Measurements from ENCODE around the gene DIS3L2.
"Not testable (repeated sequence)": the region's sequence is repeated elsewhere in the genome, so short reads cannot be mapped to it uniquely, and the experiment has no call there.

The DIS3L2 gene

GRCh38 chr2:232335206-232335858 lies 373.8 kb downstream of the DIS3L2 start:
- not testable (repeated sequence) for DNase-seq (ENCODE audit: low read depth)

DNA sequence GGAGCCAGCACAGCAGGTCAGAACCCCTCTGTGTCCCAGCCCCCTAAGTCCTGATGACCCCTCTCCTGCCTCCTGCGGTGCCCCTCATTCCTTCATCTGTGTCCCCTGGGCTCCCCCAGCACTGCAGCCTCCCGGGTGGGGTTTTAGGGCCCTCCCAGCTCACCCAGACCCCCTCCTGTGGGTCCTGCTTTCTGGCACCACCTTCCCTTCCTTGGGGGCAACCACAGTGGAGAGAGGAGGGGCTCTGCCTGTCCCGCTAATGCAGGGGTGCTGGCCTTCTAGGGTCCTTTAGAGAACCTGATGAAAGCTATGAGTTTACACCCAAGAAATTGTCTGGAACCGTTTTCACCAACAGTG lies 374.3 kb downstream of the DIS3L2 start:
- no peak for DNase-seq (ENCODE audit: low read depth)

DNA sequence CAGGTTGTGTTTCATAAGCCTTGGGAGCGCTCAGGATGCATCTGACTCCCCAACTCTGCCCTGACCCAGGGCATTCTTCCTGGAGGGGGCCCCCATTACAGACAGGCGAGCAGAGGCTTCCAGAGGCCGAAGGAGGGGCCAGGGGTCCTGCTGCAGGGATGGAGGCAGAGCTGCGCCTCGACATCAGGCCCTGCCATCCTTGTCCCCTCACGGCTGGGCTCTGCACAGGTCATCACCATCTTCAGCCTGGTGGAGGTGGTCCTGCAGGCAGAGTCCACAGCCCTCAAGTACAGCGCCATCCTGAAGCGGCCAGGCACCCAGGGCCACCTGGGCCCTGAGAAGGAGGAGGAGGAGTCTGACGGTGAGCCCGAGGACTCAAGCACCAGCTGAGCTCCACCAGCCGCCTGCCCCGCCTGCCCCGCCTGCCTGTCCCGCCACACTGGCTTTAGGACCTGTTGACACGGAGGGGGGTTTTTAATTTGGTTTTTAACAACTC lies 374.8 kb downstream of the DIS3L2 start:
- DNase-seq (ENCODE audit: low read depth): no peak

GRCh38 chr2:232336981-232337720 lies 375.6 kb downstream of the DIS3L2 start:
- no peak for DNase-seq (ENCODE audit: low read depth)

- DNase-seq (ENCODE audit: low read depth): not testable (repeated sequence)
Measured at GRCh38 chr2:232338094-232338758, 376.7 kb downstream of the DIS3L2 start.

DNA sequence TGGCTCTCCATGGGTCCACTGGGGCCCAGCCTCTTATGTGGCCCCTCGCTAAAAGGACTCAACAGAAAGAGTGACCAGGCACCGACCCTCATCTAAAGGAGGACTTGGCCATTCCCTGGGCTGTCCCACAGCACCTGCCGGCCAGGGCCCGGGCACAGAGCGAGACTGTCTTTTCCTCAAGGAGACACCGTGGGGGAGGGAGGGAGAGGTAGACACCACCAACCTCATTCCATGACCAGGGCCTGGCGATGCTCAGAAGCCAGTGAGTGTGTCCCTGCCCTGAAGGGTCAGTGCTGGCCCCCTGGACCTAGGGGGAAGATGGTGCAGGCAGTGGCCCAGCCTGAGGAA lies 377.2 kb downstream of the DIS3L2 start:
- no peak for DNase-seq (ENCODE audit: low read depth)

DNA sequence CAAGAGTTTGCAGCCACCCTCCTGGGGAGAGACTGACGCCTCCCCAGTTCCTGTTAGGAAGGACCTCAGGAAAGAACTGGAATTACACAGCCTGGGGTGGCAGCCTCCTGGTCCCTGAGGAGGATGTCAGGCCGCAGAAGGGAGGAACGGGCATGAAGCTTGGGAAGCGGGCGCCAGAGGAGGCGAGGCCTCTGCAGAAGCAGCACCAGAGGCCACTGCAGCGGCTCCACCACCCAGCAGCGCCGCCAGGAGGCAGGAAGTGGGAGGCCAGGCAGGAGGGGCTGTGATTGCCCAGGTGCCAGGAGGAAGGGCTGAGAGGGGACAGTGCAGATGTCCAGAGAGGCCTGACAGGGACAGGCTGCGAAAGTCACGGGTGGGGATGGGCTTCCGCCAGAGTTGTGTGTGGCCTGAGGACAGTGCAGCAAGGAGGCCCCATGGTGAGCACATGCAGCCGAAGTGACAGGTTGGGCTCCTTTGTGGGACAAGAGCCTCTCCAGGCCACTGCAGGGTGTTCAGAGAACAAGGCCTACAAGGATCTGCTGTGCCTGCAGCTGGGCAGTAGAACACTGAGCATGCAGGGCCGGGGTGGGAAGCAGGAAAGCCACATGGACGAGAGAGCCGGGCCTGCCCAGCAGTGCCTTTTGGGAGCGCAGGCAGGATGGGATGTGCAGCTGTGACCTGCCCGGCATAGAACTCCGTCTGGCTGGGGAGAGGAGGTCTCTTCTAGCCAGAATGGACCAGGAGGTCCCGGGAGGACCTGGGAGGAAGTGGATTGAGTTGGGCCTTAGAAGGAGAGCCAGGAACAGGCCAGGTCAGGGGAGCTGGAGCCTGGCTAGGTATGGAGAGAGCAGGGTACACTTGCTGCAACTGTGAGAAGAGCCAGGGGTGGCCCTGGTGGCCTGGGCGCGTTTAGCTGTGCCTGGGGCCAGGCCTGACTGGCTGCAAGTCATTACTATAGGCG lies 377.9 kb downstream of the DIS3L2 start:
- no peak for DNase-seq (ENCODE audit: low read depth)

- DNase-seq (ENCODE audit: low read depth): no peak
Measured at GRCh38 chr2:232340171-232340935, 378.8 kb downstream of the DIS3L2 start.

- DNase-seq (ENCODE audit: low read depth): no peak
Measured at GRCh38 chr2:232341061-232341738, 379.7 kb downstream of the DIS3L2 start.

DNA sequence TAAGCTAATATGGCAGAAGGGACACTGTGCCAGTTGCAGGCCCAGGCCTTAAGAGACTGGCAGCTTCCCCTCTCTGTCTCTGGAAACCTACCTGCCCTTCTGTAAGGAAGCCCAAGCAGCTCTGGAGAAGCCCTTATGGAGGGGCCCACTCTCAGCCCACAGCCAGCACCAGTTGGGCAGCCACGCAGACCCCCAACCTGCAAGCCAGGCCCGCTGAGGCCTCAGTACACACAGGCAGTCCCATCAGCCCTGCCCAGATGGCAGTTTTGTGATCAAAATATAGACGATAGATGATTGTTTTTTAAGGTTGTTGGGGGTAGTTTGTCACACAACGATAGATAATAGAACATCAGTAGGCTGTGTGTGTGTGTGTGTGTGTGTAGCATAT lies 380.2 kb downstream of the DIS3L2 start:
- DNase-seq (ENCODE audit: low read depth): no peak

GRCh38 chr2:232342635-232343565 lies 381.4 kb downstream of the DIS3L2 start:
- no peak for DNase-seq (ENCODE audit: low read depth)

DNA sequence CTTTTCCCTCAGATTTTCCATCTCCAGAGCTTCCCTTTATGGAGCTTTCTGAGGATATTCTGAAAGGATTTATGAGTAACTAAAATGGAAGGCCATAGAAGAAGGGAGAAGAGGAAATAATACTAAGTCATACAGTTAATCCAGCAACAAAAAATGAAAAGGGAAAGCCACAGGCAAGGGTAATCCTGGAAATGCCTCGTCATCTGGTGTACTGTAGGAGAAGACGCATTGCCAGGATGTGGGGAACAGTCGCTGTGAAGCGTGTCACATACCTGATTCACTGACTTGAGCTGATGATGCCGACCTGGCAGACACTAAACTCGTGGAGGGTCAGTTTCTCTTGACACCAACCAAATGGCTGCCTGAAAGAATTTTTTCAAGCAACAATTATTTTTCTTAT lies 382.3 kb downstream of the DIS3L2 start:
- DNase-seq (ENCODE audit: low read depth): no peak

GRCh38 chr2:232345251-232345650 lies 383.7 kb downstream of the DIS3L2 start:
- DNase-seq (ENCODE audit: low read depth): no peak

DNA sequence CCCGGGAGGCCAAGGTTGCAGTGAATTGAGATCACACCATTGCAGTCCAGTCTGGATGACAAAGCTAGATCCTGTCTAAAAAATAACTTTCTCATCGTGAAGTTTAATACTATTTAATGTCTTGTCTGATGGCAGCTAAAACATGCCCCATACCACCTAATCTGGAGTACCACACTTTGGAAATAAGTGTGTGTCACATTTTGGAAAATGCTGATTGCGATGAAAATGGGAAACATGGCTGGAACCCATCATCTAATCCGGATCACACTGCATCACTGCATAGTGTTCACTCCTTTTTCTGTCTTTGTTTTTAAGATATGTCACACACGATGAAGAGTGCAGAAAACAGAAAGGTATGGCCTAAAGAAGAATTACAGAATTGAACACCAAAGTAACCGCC lies 385.9 kb downstream of the DIS3L2 start:
- DNase-seq (ENCODE audit: low read depth): no peak

- no peak for DNase-seq (ENCODE audit: low read depth)
Measured at GRCh38 chr2:232348936-232349335, 387.4 kb downstream of the DIS3L2 start.

- no peak for DNase-seq (ENCODE audit: low read depth)
Measured at GRCh38 chr2:232349546-232349945, 388.0 kb downstream of the DIS3L2 start.

DNA sequence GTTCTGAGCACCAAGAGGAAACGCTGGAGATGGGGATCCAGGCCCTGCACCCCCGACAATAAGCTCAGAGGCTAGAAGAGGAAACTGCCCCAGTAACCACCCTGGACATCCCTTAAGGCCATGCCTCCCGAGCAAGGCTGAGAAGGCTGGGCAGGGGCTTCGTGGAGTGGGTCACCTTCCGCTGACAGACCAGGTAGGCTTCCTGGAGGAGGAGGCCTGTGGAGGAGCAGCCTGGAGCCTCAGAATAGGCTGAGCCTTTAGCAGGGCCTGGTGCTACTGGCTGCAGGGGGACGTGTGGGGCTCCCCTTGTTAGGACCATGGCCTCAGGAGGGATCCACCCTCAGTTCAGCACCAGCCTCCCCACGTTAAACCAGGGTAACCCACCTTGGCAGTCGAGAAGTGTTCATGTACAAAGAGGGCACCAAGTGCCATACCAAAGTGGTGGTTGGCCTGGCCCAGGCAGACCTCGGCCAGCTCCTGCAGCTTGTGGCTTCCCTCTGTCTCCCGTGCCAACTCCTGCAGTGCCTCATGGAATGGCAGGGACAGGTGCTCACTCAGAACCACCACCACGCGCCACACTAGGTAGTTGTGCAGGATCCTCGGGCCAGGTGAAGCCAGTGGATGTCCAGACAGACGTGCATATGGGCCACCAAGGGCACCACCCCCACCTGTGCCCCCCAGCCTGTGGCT lies 388.6 kb downstream of the DIS3L2 start:
- no peak for DNase-seq (ENCODE audit: low read depth)

GRCh38 chr2:232350804-232351685 lies 389.5 kb downstream of the DIS3L2 start:
- DNase-seq (ENCODE audit: low read depth): no peak

All from stimulated activated CD8-positive, alpha-beta memory T cell treated with anti-CD3 and anti-CD28 coated beads, Interleukin-12 subunit alpha, Interleukin-12 subunit beta, amount 100 ng/mL, for 4 hours (primary cell).